HG03460 (cell line): ENCODE data around the gene PRPF38B.
"Not testable (repeated sequence)": the region's sequence is repeated elsewhere in the genome, so short reads cannot be mapped to it uniquely, and the experiment has no call there.

Experiments
- ATAC-seq: cut with Tn5 transposase; IDR thresholded peaks from one replicate; pipeline ENCODE4 v1.9.1; 2021; ENCODE audit not compliant: unreplicated experiment

The PRPF38B gene

GRCh38 chr1:108678706-108679105, 13.4 kb upstream of the PRPF38B start:
- no peak for ATAC-seq

GRCh38 chr1:108679586-108680213, 12.4 kb upstream of the PRPF38B start:
- no peak for ATAC-seq

DNA sequence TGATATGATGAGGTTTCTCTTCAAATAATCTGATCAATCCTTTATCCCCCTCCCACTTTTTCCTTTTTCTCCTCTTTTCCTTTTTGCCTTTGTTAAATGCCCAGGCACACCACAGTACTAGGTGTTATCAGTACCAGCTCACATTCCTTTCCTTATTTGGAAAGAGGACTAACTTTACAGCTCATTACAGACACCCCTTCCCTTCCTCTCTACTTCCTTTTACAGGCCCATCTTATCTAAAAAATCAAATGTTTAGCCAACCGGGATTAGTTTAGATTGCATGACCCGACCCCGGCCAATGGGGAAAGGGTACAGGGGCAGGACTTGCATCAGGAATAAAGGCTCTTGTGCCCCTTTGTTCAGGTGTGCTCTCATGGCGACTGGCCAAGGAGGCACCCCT, 10.4 kb upstream of the PRPF38B start:
- ATAC-seq = not testable (repeated sequence)

- ATAC-seq = no peak
These were observed 6.6 kb upstream of the PRPF38B start for GRCh38 chr1:108685529-108685928.

- no peak for ATAC-seq
These were observed 5.3 kb upstream of the PRPF38B start for GRCh38 chr1:108686614-108687313.

DNA sequence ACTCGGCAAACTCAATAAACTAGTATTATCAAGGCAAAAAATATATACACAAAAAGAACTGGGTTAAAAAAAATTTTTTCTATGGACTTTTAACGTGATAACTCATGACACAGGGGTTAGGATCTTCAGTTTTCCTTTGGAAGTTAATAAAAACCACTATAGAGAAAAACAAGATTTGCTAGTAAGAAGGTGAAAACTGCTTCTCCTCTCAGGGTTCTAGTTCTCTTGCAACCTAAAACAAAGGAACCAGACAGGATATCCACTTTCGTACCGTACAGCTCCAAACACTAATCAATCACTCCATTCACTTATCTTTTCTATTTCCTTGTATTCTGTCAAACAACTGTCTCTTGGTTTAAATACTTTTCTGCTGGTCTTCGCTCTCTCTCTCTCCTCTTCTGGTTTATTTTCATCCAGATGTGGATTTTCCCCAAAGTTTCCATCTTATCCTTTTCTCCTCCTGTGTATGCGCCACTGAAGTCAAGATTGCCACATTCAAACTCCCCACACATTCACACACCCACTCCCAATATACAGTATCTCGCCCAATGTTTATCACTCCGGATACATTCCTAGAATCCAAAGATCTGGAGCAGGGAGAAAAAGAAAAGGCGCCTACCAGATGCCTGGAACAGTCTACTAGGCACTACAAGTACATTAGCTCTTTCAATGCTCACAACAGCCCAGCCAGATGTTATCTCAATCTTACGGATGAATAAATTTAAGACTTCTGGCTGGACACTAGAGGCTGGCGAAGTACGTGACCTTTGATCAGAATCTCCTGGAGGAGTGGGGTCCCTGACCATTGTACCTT, 775 bp upstream of the PRPF38B start:
- ATAC-seq = no peak

DNA sequence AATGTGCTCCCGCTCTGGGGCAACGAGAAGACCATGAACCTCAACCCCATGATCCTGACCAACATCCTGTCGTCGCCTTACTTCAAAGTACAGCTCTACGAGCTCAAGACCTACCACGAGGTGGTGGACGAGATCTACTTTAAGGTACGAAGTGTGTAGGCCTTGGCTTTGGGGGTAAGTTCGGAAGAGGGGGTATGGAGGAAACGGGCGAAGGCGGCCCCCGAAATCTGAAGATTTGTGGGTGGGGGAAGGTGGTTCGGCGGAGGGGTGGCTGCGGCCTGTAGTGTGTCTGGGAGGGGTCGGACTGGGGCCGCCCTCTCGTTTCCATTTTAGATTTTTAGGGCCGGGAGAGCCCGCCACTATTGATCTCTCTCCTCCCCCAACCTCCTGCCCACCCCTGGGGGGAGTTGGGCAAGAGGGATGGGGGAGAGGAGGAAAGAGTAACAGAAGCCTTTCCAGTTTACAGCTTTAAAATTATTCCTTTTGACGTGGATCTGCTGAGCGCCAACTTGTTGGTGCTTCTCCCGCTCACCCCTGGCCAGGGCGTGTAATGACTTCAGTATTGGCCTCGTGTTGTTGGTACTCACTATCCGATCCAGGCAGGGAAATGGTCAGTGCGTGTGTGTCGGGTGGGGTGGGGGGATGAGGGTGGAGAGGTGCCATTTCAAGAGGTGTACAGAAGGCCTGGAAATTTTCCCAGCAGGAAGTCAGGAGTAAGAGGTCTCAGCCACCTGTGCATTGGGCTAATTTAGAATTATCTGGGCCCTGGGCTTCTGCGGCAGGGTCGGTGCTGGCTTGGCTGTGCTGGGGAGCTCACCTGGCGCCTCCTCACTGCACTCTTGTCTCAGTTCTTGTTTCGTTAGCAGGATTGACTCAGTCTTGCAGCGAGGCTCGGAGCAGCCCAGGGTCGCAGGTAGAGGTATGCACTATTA, 880 bp downstream of the PRPF38B start:
- peak; percentile 52 for ATAC-seq

- no peak for ATAC-seq
These were observed 3.4 kb downstream of the PRPF38B start for GRCh38 chr1:108695535-108695934.

- no peak for ATAC-seq
These were observed 7.5 kb downstream of the PRPF38B start for GRCh38 chr1:108699375-108700332.

DNA sequence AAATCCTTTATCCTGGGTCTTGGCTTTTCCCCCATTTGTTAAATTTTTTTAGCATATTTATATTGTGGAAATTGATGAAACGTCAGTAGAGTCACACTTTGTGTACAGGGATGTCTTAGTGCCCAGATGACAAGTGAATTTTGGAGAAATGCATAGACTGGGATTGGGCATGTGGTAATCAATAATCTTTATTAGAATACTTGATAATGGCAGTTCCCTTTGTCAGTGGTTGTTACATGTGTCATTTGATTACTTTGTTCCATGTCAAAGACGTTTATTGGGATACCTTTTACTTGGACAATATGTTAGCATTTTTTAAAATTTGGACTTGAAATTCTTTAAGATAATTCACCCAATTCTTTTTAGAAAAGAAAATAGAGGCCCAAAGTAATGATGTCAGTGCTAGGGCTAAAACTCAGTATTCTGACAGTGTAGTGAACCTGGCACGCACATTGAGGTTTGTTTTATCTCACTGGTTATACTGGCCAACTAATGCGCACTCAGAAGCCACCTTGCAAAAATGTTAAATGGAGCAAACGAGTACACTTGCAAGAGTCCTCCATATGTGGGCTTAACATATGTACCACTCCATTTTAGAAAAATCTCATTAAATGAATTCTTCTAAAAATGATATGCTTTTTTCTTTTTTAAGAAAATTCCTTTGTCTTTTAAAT, 9.2 kb downstream of the PRPF38B start:
- ATAC-seq = no peak

DNA sequence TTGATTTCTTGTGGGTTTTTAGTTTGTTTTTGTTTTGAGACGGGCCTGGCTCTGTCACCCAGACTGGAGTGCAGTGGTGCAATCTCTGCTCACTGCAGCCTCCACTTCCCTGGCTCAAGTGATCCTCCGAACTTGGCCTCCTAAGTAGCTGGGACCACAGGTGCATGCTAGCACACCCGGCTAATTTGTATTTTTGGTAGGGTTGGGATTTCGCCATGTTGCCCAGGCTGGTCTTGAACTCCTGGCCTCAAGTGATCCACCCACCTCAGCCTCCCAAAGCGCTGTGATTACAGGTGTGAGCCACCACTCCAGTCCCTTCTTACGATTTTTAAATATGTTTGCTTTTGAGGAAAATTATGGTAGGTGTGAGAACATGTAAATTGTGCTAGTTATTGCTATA, 10.0 kb downstream of the PRPF38B start:
- not testable (repeated sequence) for ATAC-seq

DNA sequence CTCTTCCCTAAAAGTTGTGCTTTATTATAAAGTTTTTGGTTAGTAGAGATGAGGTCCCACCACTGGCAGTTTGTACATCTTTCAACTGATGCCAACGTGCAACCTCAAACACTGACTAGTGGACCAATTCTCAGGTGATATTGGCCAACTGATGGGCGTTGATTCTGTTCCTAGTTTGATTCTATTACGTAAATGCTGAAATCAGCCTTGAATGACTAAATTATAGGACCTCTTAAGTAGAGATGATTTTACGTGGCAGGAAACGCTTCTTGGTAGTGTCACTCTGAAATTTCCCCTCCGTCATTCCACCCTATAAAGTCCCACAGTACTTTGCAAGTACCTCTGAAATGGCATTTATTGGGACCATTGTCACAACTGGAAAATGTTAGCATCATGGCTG, 11.8 kb downstream of the PRPF38B start:
- no peak for ATAC-seq

- no peak for ATAC-seq
These were observed 12.4 kb downstream of the PRPF38B start for GRCh38 chr1:108704496-108704895.

GRCh38 chr1:108706643-108707042, 14.5 kb downstream of the PRPF38B start:
- ATAC-seq = no peak

DNA sequence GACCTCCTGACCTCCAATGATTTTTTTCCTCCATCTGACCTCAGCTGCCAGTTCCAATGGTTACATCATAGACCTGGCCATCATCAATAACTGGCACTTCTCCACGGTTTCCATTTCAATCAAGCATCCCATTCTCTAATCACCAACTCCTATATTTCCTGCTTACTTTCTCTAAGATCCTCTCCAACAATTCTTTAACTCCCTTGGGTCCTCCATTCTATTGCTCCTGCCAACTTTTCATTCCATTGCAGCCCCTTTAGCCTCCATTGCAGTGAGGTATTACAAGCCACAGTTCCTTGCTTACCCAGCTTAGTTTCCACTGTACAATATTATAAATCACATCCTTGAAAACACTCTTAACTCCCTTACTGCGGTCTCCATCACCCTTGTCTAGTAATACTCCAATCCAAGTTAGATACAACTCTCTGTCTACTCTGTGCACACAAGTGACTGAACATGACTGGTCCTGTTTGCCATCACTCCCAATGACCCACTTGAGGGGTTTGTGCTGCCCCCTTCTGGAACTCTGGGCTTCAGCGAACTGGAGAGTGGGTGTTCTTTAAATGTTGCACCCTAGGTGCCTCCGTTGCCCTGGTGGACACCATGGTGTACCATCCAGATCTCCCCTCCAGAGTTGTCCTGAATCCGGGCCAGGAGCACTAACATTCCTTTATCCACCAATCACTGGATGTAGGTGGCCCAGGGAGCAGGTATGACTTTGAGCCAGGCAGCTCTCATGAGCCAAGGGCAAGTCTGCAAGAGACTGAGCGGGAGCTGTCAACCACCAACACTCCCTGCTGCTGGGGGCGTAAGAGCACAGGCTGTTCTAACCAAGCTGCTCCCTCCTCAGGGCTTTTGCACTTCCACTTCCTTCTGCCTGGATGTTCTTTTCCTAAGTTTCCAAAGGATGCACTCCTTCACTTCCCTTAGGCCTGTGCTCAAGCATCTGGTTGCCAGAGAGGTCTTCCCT, 16.9 kb downstream of the PRPF38B start:
- ATAC-seq = no peak

- no peak for ATAC-seq
These were observed 20.6 kb downstream of the PRPF38B start, which contains the start of gene FNDC7 for GRCh38 chr1:108712606-108713150. Gene FNDC7, plus strand, starts transcription at chr1:108712908. Its CDS starts 26 bp downstream, at chr1:108712934.

GRCh38 chr1:108715932-108716331, 23.8 kb downstream of the PRPF38B start:
- no peak for ATAC-seq
